HG03103 (cell line): ENCODE data around the gene NEMP2.
"Not testable (repeated sequence)": the region's sequence is repeated elsewhere in the genome, so short reads cannot be mapped to it uniquely, and the experiment has no call there.

Experiments
- ATAC-seq: cut with Tn5 transposase; IDR thresholded peaks from one replicate; pipeline ENCODE4 v1.9.1; 2021; ENCODE audit warnings: low read depth; ENCODE audit not compliant: unreplicated experiment

Gene NEMP2

DNA sequence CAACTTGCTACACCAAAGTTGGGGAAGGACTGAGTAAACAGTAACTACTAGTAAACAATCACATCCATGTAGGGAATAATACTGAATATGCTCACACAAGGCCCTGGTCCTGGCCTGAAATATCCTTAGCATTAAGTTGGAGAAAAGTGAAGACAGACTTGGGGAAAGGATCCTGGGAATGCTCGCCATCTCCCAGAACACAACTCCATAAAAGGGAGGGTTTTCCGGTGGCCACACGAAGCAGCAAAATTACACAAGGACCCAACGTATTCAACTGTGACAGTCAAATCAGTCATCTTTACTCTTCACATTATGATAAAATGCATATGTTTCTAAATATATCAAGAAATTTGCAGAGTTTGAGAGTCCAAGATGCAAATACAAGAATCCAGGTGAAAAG lies 7.3 kb downstream of the NEMP2 start:
- ATAC-seq: no peak

DNA sequence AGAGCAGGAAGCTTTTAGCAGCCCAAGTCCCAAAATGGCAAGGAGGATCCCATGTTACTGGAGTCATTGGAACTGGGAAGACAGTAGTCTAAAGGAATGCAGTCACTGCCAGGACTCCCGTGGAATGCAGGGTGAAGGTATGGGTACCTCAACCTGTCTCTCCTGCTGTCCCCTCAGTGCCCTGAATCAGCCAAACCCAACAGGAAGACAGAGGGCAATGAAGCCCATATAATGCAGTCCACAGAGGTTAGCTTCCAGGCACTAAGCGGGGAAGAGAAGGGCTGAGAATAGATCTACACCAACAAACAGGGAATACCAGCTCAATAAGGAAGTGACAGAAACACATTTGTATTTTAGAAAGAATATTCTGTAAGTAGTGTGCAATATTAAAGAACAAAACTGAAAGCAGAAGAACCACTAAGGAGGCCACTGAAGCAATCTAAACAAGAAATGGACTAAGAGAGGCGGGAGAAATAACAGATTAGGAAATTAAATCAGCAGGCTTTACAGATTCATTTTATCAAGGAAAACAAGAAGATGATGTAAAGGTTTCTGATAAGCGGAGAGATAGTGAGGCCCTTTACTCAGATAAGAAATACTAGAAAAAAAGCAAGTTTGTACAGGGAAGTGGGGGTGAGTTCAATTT lies 8.3 kb downstream of the NEMP2 start:
- ATAC-seq: no peak

DNA sequence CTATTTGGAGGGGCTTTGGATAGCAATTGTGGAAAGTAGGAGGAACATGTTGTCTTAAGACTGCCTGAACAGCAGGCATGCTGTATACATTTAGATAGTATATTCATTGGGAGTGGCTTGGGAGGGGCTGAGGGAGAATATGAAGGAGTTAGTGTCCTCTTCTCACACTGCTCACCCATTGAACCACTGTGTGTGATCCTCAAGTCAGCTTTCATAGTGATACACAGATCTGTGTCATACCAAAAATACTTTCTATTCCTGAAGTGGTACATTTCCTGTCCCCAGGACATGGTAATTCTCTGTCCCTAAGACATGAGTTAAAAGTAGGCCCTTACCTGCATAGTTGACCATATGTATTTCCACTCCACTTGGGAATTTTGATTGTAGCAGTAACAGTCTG lies 9.6 kb downstream of the NEMP2 start:
- ATAC-seq: no peak

DNA sequence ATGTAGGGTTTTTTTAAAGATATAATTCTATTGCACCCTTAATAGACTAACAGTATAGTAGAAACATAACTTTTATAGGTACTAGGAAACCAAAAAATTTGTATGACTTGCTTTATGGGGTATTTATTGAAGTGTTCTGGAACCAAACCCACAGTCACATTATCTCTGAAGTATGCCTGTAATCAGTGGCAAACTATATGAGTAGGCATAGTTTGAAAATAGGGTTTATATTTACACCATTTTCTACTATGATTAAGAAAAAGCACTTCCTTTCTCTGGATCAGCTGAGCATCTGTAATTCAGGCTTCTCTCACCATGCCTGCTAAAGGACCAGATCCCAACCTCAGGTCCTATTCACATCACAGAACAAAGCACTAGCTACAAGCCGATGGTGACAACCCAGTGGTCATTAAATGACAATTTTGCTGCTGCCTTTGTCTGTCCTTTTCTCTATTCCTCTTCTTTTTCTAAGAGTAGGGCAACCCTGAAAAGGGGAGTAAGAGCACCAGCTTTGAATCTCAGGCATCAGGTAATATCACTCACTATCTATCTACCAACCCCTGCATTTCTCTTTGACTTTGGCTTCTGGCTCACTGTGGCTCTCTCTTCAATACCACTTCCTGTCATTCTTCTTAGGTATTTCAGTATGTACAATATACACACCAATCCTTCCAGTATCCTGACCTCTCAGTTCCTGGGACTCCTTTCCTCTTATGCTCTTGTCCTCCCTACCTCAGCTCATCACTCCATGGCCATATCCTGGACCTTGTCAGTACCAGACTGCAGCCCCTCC lies 14.4 kb downstream of the NEMP2 start:
- ATAC-seq: no peak

DNA sequence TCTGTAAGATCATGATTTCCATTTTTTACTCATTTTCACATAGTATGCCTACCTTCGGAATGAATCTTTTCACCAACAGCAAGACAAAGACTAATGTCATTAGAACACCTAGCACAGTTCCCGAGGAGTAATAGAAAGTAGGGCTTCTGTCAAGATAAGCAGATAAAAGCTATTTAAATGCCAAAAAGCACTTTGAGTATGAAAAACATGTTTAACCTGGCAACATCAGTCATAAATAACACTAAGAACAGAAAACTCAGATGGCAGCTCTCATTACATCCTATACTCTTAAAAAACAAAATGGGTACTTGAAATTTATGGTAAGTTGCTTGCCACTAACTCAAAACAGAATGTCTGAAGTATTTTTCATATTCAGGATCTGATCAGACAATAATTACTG lies 17.1 kb downstream of the NEMP2 start:
- no peak for ATAC-seq

DNA sequence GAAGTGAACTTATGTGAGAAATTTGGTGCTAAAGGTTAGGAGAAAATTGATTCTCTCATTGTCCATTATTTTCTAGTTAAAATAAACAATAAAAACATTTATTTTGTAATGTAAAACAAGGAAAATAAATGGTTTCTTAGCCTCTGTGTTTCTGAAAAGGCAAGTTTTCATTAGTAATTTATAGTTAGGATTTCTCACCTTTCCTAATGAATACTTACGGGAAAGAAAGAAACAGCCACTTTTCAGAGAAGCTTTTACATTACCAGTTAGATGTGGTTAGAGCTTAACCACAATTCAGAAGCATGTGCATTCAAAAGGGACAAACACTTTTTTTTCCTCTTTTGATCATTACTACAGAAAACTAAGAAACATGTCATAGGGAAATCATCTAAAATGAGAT lies 18.8 kb downstream of the NEMP2 start:
- no peak for ATAC-seq

DNA sequence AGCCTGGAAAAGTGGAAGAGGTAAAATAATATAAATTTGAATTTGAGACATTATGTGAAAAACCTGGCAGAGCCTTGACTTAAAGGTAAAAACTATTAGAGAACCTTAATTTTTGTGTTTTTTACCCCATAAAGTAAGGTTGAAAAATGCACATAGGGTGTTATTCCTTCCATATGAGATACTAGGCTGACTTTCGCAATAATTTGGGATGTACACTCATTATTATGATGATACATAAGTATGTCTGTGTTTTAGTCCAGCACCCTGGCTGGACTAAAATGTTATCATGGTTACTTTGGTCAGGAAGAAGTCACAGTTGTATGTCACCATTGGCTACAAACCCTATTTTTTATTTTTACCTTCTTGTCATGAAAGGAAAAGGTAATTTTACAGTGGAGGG lies 19.8 kb downstream of the NEMP2 start:
- no peak for ATAC-seq

DNA sequence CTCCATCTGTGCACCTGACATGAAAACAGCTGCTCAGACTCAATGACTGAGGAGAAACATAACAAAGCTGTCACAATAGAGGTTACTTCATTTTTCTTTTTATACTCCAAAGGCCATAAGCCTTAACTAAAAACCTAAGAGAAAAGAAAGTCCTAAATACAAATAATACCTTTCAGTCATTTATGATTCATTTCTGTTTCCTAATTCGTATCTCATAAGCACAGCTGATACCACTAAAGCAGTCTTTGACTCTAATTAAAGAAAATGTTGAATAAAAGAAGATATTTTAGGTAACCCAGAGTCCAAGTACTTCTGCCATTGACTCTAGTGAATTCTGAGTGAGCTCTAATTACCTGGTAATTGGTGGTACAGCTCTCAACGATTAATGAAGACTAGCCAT lies 20.6 kb downstream of the NEMP2 start:
- no peak for ATAC-seq

DNA sequence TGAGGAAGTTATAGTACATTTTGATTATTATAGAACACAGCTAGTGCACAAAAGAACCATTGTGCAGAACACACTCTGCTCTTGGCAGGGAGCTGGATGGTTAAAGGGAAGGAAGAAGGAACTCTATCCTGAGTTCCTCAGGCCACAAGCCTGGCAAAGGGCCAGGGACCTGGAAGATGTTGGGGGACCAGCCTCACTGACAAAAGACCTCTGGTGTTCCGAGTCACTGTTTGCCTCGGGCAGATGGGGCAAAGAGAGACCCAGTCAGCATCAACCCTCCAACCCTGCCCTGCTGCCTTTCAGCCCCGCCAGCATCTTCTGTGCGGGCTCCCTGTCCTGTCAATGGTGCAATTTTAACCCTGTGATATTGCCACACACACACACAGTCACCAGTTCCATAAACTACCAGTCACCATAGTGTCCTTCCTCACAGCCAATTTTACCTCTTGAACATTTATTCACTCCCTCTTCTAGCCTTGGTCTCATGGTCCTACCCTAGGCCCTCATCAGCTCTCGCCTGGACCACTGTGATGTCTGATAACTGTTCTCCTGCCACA lies 21.9 kb downstream of the NEMP2 start:
- no peak for ATAC-seq

DNA sequence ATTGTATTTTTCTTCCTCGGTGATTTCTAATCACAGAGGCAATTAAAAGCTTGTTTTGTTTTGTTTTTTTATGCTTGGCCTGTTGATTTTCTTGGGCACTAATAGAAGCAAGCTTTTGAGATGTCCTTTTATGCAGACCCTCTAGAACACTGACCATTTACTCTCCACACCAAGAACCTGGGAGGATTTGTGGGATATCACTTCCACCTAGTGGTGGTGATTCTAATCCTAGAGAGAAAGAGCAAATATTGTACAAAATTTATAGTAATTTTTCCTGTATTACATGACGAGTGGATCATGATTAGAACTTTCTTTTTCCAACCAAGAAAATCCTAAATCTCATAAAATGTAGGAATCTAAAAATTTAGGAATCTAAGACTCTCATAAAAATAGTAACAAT lies 23.4 kb downstream of the NEMP2 start:
- ATAC-seq: no peak

DNA sequence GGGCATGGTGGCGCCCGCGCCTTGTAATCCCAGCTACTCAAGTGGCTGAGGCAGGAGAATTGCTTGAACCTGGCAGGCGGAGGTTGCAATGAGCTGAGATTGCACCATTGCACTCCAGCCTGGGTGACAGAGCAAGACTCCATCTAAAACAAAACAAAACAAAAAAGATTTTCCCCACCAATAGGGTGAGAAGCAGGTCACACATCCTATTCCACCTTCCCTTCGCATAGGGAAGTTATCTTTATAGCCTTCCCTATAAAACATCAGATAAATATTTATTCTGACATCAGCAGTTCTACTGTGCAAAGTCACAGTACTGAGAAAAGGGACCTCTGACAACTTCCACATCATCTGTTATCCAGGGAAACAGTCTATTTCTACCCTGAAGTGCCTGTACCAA lies 24.6 kb downstream of the NEMP2 start:
- ATAC-seq: not testable (repeated sequence)

DNA sequence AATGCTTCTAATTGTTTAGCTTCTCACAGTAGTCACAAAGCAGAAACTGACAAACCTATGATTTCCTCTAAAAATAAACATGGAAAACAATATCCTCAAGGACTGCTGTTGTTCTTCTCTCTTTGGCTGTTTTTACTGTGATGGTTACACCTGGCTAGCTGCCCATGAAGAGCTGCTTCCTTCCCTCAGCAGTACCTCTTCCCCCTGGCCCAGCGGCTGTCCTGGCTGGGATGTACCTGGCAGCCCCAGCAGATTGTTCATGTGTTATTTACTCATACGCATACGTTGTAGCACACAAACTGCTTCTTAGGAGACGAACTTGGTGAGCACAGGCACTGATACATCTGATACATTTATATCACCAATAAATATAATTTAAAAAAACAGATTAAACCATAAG lies 27.4 kb downstream of the NEMP2 start:
- no peak for ATAC-seq

DNA sequence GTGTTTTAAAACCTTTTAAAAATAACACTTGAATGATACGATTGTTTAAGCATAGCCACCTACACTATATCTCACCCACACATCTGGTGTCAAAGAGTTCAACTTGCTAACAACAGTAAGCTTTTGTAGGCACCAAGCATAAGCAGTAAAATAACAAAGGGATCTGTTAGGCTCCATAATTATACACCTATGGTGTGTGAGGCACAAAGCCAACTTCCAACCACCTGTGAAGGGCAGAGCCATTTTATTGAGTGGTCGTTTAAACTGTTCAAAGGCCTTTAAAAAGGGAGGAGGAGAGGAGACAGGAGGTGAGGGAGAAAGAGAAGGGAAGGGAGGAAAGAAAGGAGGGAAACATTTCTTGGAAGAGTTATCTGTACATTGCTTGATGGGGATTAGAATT lies 27.9 kb downstream of the NEMP2 start:
- ATAC-seq: no peak

DNA sequence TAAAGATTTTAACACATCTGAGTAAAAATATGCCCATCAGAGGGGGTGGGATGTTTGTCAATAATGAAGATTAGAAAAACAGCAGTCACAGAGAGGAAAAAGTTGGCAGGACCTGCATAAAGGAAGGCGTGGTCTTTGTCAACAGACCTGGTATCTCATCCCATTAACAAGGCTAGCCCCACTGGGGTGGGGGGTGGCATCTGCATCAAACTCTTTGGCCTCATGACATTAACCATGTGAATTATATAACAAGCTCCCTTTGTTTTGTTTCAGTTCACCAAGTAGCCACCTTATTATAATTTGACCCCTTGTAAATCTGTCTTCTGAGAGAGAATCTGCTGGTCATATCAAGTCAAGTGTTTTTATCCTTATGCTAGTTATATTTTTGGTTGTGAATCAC lies 28.8 kb downstream of the NEMP2 start:
- ATAC-seq: no peak

DNA sequence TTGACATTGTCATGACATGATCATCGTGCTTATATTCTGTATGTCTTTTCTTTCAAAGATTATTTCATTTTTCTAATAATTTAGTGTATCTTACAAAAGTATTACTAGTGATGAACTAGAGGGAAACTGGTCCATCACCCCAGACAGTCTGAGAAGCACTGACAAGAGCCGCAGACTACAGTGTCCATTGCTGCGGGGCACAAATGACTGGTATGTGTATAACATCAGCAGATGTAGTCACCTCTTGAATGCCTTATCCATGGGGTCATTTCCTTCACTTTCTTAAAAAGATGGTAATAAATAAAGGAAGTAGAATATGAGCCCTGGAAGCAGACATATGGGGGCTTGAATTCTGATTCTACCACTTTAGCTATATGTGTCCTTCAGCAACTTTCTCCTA lies 29.6 kb downstream of the NEMP2 start:
- ATAC-seq: no peak

DNA sequence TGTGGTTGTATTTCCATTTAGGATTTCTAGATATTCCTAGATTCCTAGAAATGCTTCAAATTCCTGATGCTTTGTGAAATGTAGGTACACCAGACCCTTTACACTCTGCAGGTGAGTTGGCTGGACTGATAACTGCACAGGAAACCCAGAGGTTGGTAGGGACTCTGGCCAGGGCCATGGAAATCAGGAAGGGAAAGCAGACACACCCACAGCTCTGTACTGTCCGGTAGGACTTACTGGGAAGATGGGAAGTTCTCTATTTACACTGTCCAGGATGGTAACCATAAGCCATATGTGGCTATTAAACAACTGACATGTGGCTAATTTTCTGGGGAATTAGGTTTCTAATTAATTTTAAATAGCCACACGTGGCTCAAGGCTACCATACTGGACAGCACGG lies 31.4 kb downstream of the NEMP2 start:
- no peak for ATAC-seq

DNA sequence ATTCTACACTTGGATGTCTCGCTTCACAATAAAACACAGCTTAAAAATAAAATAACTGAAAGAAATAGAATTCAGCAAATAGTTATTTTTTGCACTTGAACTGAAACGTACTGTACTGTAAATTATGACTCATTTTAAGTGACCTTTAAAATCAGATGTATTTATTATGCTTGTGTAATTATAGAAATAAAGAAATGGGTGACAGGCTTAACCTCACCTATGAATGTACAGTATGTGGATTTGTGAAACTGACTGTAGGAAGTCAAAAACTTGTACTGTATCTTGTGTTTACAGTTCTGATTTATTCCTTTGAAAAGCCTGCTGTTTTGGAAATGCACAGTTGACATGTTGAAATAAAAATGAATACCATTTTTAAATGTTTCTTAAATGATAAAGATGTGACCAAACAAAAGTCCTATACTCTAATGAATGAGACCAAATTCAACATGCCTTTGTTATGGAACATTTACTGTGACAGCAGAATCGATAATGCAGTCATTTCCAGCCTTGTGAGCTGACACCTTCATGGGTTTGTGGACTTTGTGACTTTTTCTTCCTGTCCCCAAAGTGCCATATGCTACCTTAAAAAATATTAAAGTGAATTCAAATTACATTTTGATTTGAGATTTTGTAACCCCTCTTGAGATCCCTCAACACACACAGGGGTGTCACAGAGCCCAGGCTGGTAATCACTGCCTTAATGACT lies 32.7 kb downstream of the NEMP2 start:
- ATAC-seq: no peak

DNA sequence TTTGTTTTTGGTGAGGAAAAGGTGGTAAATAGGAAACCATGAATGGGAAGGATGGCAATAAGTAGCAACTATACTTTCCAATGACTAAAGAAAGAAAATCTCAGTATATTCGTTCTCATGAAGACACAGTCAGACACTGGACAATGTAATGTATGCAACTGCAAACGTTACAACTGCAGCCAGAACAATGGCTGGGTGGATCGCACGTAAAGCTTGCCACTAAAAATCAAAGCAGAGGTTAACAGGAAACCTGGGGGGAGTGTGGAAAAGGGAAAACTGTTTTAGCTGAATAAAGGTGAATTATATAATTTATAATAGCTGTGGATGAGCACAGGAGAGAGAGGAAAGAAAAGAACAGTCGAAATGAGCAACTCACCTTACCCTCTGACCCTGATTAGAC lies 33.3 kb downstream of the NEMP2 start:
- ATAC-seq: no peak

DNA sequence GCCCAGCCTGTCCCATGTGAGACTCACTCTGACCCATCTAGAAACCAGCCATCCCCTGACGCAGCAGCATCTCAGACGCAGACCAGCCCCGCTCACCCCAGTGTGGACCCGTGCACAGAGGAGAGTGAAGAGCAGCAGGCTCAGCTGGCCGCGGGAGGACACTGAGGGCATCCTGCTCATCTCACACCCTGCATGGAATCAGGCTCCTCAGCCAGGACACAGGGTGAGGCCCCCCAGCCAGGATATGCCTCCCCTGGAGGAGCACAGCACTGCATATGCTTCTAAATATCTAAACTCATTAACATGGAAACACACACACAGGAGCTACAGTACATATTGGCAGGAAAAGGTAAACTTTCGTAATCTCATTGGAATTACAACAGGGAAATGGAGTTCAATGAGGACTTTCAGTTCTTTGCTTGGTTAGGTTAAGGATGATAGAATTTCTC lies 34.4 kb downstream of the NEMP2 start:
- no peak for ATAC-seq

DNA sequence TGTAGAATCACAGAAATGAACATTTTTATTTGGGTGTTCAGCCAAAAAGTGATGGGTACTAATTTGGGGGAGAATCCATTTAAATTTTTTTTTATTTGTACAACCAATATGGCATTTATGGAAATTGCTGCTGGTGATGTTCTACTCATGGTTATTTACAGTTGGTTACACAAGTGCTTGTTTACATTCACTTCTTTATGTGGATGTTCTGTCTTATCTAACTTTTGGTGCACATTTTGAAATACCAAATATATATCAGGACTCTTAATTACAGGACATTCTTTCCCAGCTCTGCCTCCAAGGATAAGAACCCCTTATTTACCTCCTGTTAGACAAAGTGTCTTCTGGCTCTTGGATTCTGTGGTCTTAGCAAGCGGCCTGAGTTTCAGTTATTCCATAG lies 35.2 kb downstream of the NEMP2 start:
- ATAC-seq: no peak

DNA sequence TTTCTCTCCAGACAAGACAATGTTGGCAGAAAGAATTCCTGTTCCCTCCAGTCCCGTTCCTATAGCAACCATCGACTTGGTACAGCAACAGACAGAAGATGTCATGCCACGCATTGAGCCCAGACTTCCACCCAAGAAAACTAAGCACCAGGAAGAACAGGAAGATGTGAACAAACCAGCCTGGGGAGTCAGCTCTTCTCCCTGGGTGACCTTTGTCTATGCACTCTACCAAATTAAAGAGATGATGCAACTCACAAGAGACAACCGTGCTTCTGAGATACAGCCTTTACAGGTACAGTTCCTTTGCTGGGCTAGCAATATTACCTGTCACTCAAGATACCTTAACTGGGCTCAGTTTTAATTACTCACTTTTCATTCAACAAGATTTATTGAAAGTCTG lies 37.1 kb downstream of the NEMP2 start:
- ATAC-seq: no peak
